GM23248 (cell line): ENCODE data around the gene RBP4. TPM values are rescaled to one million over a fixed set of nuclear protein-coding genes. Genes with fewer than 3 reads are reported as not detected.

Experiments used
- DNase-seq: peaks from one replicate; pipeline ENCODE4 v3.0.0-alpha.2; 2015
- H2AFZ ChIP-seq: fragments of 200-600 bp; sonication (generic); 2 replicates; pipeline ENCODE4 v1.6.1; 2016; ENCODE audit warnings: antibody characterized with exemption
- H3F3A ChIP-seq: fragments of 200-600 bp; sonication (generic); 2 replicates; pipeline ENCODE4 v1.6.1; 2016; ENCODE audit warnings: mild to moderate bottlenecking, antibody characterized with exemption, mixed run types; ENCODE audit not compliant: insufficient read depth
- H3K27ac ChIP-seq: fragments of 200-600 bp; sonication (generic); 2 replicates; pipeline ENCODE4 v1.5.1; 2016; ENCODE audit warnings: mild to moderate bottlenecking
- H3K27me3 ChIP-seq: fragments of 200-600 bp; sonication (generic); replicated peaks from 2 replicates; pipeline ENCODE4 v1.6.1; 2016; ENCODE audit warnings: mild to moderate bottlenecking; ENCODE audit not compliant: insufficient read depth
- H3K36me3 ChIP-seq: fragments of 200-600 bp; sonication (generic); 2 replicates; pipeline ENCODE4 v1.6.1; 2016; ENCODE audit warnings: low read depth, mild to moderate bottlenecking
- H3K4me1 ChIP-seq: fragments of 200-600 bp; sonication (generic); 2 replicates; pipeline ENCODE4 v1.6.1; 2016; ENCODE audit warnings: mild to moderate bottlenecking; ENCODE audit not compliant: insufficient read depth
- H3K4me2 ChIP-seq: fragments of 200-600 bp; sonication (generic); one replicate; pipeline ENCODE4 v1.6.1; 2016; ENCODE audit warnings: mild to moderate bottlenecking; ENCODE audit not compliant: unreplicated experiment
- H3K4me3 ChIP-seq: fragments of 200-600 bp; sonication (generic); 2 replicates; pipeline ENCODE4 v1.5.1; 2016; ENCODE audit warnings: mild to moderate bottlenecking
- H3K79me2 ChIP-seq: fragments of 200-600 bp; sonication (generic); 2 replicates; pipeline ENCODE4 v1.6.1; 2016; ENCODE audit warnings: mild to moderate bottlenecking; ENCODE audit not compliant: insufficient read depth
- H3K9ac ChIP-seq: fragments of 200-600 bp; sonication (generic); 2 replicates; pipeline ENCODE4 v1.6.1; 2016; ENCODE audit warnings: mild to moderate bottlenecking
- H3K9me2 ChIP-seq: fragments of 200-600 bp; sonication (generic); 2 replicates; pipeline ENCODE4 v1.6.1; 2016; ENCODE audit warnings: mixed run types, mild to moderate bottlenecking, moderate library complexity; ENCODE audit not compliant: insufficient read depth
- H3K9me3 ChIP-seq: fragments of 200-600 bp; sonication (generic); one replicate; pipeline ENCODE4 v1.6.1; 2017; ENCODE audit warnings: low read depth
- H4K20me1 ChIP-seq: fragments of 200-600 bp; sonication (generic); 2 replicates; pipeline ENCODE4 v1.6.0; 2016; ENCODE audit not compliant: insufficient read depth
- EZH2 ChIP-seq: fragments of 200-600 bp; sonication (generic); IDR thresholded peaks from 2 replicates; pipeline ENCODE4 v1.6.1; 2018; ENCODE audit warnings: antibody characterized with exemption, mild to moderate bottlenecking; ENCODE audit not compliant: insufficient read depth, poor library complexity, severe bottlenecking
- EZH2phosphoT487 ChIP-seq: fragments of 200-600 bp; sonication (generic); IDR thresholded peaks from 2 replicates; pipeline ENCODE4 v1.6.1; 2018; ENCODE audit warnings: antibody characterized with exemption, moderate library complexity, mild to moderate bottlenecking, low read depth; ENCODE audit not compliant: insufficient read depth
- WGBS, 2 experiments: methylation state at CpG; one replicate each; pipeline ENCODE4 v1.1.6; 2015 to 2017; ENCODE audit warnings: low lambda C conversion rate in 2 of 2, low coverage in 1 of 2; ENCODE audit errors: missing lambda C conversion rate in 2 of 2; 5-methylcytosine and 5-hydroxymethylcytosine counted together
- in situ Hi-C: fragments of 300-500 bp; cut with MboI; formaldehyde crosslinking; loops from 2 replicates; pipeline ENCODE4 v1.15.0; 2020
- polyA plus RNA-seq: library from polyadenylated mRNA; unstranded; fragments of >200 nt; fragmentation: Nextera tagmentation; extraction: Ambion mirVana; gene quantifications from 2 replicates; pipeline ENCODE4 v1.2.1, GENCODE V29; 2016
- total RNA-seq: library from RNA; depleted of rRNA; stranded (reverse); fragments of >200 nt; shearing (Covaris generic); gene quantifications from 2 replicates; pipeline ENCODE4 v1.2.3, GENCODE V29; 2014; rRNA removed

The RBP4 gene
- 1.1 TPM in 1 of 2 replicates, not detected in the other for total RNA-seq
- polyA plus RNA-seq, result 0.46 and 0.90 TPM in 2 replicates

DNA sequence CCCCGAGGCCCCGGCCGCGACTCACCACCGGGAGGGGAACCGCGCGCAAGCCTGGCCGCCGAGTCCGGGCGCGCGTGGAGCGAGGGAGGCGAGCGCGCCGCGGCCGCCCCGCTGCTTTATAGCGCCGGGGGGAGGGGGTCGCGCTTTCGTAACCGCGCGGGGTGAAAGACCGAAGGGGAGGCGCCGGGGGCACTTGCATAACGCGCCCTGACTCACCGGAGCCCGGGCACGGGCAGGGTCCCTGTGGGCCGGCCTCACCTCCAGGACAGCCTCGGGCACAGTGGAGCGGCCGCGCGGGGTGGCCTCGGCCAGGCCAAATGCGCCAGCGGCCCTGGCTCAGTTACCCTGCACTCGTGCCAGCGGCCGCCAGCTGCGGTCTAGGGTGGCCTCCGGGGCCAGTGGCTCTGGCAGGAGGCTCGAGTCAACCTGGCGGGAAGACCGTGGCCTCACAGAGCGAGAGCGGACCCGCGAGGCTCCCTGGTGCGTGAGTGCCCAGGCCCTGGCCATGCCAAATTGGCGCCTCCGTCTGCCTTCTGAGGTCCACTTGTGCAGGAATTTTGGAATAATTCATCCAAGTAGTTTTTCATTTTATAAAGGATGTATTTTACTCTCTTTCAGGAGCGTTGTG, at the start of gene RBP4:
TSS of gene RBP4 (minus strand) at position 90 of the 628 bp plus-strand sequence. CDS start 207 bp downstream, outside the sequence.
- 3% methylated on average over 38 to 40 of the region's 63 CpGs for WGBS, 2 experiments
- no peaks in the 10 kb centered on the region for H3K36me3 ChIP-seq
- no peaks in the 10 kb centered on the region for H4K20me1 ChIP-seq
- H3K27ac ChIP-seq, result no peak within 1 kb of the TSS
- TF ChIP-seq EZH2phosphoT487 (no peak), EZH2 (no peak)
- peak; percentile 30 for DNase-seq
- H3K4me1 ChIP-seq, result no peaks in the 10 kb centered on the region
- H3K9me3 ChIP-seq, result no peaks in the 10 kb centered on the region
- peaks cover 43% of the 10 kb centered on the region for H3K27me3 ChIP-seq
- no peaks in the 10 kb centered on the region for H3K79me2 ChIP-seq
- no peak within 1 kb of the TSS for H2AFZ ChIP-seq
- in situ Hi-C loops, result no loop called here
- peak within 1 kb of the TSS; percentile 51 for H3K4me3 ChIP-seq
- H3K9me2 ChIP-seq, result no peaks in the 10 kb centered on the region
- no peak within 1 kb of the TSS for H3K9ac ChIP-seq
- H3F3A ChIP-seq, result no peaks in the 10 kb centered on the region
- peak within 1 kb of the TSS; percentile 31 for H3K4me2 ChIP-seq

DNA sequence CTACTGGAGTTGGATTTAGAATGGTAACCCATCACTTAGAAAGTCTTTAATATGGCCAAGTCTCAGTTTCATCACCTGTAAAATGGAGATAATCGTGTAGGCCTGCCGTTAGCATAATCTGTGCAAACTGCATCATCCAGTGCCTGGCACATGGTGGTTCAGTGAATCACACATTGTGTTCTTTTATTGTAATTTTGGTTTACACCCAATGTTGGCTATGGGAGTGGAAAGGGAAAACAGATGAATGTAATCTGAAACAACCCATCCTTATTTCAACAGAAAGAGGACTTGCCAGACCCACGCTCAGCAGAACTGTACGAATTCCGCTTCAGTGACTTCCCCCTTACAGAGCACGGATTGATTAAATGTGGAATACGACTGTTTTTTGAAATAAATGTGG, 38.8 kb upstream of the RBP4 start:
- H3K36me3 ChIP-seq, result no peaks in the 10 kb centered on the region
- no peak overlapping the region for H3K9ac ChIP-seq
- H3K4me1 ChIP-seq, result no peaks in the 10 kb centered on the region
- H3K9me2 ChIP-seq, result no peaks in the 10 kb centered on the region
- no peak overlapping the region for H3K27ac ChIP-seq
- H3F3A ChIP-seq, result no peaks in the 10 kb centered on the region
- WGBS, 2 experiments, result 3 to 5% methylated on average over 7 of the region's 7 CpGs
- H3K4me2 ChIP-seq, result no peak overlapping the region
- DNase-seq, result peak; percentile 23
- H2AFZ ChIP-seq, result no peak overlapping the region
- no peaks in the 10 kb centered on the region for H3K9me3 ChIP-seq
- H4K20me1 ChIP-seq, result no peaks in the 10 kb centered on the region
- H3K79me2 ChIP-seq, result no peaks in the 10 kb centered on the region
- no peak for TF ChIP-seq EZH2
- in situ Hi-C loops, result no loop called here
- peaks cover 6% of the 10 kb centered on the region; the same call in 1 of the 2 replicates for H3K27me3 ChIP-seq
- no peak overlapping the region for H3K4me3 ChIP-seq

DNA sequence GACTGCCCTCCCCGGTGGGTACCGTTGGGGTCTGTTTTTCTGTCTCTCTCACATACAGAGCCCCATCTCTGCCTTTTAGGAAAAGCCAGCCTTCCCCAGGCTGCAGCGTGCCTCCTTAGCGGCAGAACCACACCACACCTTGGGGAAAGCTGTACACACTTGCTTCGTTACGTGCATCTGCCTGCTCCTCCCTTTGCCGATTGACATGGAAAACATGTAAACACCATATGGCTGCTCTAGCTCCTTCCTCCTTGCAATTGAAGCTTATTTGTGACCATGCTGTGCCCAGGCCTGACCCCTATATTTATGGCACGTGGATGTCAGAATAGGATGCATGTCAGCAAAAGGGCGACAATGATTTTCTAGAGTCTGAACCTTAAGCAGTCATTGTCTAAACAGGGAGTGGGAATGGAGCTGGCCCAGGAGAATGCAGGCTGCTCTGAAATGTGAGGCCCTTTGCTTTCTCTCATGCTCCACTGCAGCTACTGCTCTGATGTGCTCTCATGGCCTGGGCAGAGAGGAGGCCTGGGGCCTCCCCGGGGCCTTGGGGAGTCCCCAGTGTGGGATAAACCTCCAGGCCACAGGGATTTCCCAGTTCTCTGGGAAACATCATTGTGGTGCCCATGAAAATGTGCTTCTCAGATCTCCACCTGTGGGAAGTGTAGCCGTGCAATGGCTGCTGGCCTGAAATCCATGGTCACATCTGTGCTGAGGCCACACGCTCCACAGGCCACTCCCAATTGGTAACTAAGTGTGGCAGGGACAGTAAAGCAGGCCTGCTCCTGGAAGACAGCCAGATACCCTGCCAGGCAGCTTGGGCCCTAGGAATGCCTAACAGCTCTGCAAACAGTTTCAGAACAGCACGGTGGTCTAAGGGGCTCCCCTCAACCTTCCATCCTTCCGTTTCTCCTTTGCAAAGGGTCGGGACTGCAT, 29.9 kb upstream of the RBP4 start:
- Histone ChIP-seq H3K27ac (no peak overlapping the region), H3K9ac (no peak overlapping the region), H3K36me3 (no peaks in the 10 kb centered on the region), H3K9me3 (no peaks in the 10 kb centered on the region), H3F3A (no peaks in the 10 kb centered on the region), H3K79me2 (no peaks in the 10 kb centered on the region), H3K9me2 (no peaks in the 10 kb centered on the region), H3K4me2 (no peak overlapping the region), H4K20me1 (no peaks in the 10 kb centered on the region), H2AFZ (no peak overlapping the region), H3K27me3 (peaks cover 12% of the 10 kb centered on the region), H3K4me1 (no peaks in the 10 kb centered on the region), H3K4me3 (no peak overlapping the region)
- WGBS, 2 experiments, result 62 to 65% methylated on average over 15 of the region's 15 CpGs
- TF ChIP-seq EZH2, result no peak
- TF ChIP-seq EZH2phosphoT487, result no peak
- in situ Hi-C loops, result no loop called here
- DNase-seq, result no peak

DNA sequence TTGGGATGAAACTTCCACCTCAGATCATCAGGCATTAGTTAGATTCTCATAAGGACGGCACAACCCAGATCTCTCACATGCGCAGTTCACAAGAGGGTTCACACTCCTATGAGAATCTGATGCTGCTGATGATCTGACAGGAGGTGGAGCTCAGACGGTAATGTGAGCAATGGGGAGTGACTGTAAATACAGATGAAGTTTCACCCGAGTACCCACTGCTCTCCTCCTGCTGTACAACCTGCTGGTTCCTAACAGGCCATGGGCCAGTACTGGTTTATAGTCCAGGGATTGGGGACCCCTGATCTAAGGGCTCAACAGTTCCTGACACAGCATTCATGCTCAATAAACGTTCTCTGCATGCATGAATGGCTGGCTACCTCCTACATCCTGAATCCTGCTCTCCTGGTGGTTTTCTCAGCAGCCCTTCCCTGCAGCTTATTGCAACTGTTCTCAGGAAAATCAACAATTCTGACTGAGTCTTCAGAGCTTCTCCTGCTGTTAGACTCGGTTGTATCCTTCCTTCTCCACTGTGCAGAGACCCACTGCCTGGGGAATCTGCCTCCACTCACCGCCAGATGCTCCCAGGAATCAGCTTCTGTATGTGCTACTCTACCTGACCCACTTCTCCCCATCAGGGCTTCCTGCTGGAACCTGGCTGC, 28.7 kb upstream of the RBP4 start:
- Histone ChIP-seq H3K4me1 (no peaks in the 10 kb centered on the region), H3K9me3 (no peaks in the 10 kb centered on the region), H3K9ac (no peak overlapping the region), H3K36me3 (no peaks in the 10 kb centered on the region), H3K27me3 (peaks cover 12% of the 10 kb centered on the region; the same call in 1 of the 2 replicates), H4K20me1 (no peaks in the 10 kb centered on the region), H3F3A (no peaks in the 10 kb centered on the region), H2AFZ (no peak overlapping the region), H3K4me2 (no peak overlapping the region), H3K79me2 (no peaks in the 10 kb centered on the region), H3K27ac (no peak overlapping the region), H3K4me3 (no peak overlapping the region), H3K9me2 (no peaks in the 10 kb centered on the region)
- TF ChIP-seq EZH2phosphoT487, result no peak
- 33 to 34% methylated on average over 7 of the region's 7 CpGs for WGBS, 2 experiments
- DNase-seq, result no peak
- in situ Hi-C loops, result no loop called here
